Dedifferentiated amniotic fluid mesenchymal stem cell (primary cell): ENCODE data around the gene GRK5.
"Not testable (repeated sequence)": the region's sequence is repeated elsewhere in the genome, so short reads cannot be mapped to it uniquely, and the experiment has no call there.

ENCODE experiments used
- DNase-seq: peaks from one replicate; pipeline ENCODE4 v3.0.0-alpha.2; 2016; ENCODE audit errors: extremely low spot score

The GRK5 gene

GRCh38 chr10:119207366-119207666, at the start of gene GRK5:
TSS of gene GRK5 (plus strand) at chr10:119207571. CDS start at chr10:119207918, 347 bp downstream.
- DNase-seq: peak; percentile 95

GRCh38 chr10:119159332-119159731, 48.0 kb upstream of the GRK5 start:
- no peak for DNase-seq

GRCh38 chr10:119161680-119162451, 45.5 kb upstream of the GRK5 start:
- DNase-seq: no peak

GRCh38 chr10:119162452-119163092, 44.8 kb upstream of the GRK5 start:
- no peak for DNase-seq

- no peak for DNase-seq
Measured at GRCh38 chr10:119165171-119166117, 41.9 kb upstream of the GRK5 start, which contains the start of gene SFXN4. TSS of gene SFXN4 (minus strand) at chr10:119165714. CDS start at chr10:119165647, 67 bp downstream.

- no peak for DNase-seq
Measured at GRCh38 chr10:119166118-119166500, 41.3 kb upstream of the GRK5 start.

- DNase-seq: no peak
Measured at GRCh38 chr10:119166564-119166963, 40.8 kb upstream of the GRK5 start.

- DNase-seq: no peak
Measured at GRCh38 chr10:119167041-119167440, 40.3 kb upstream of the GRK5 start.

GRCh38 chr10:119174109-119174508, 33.3 kb upstream of the GRK5 start:
- no peak for DNase-seq

GRCh38 chr10:119176166-119176565, 31.2 kb upstream of the GRK5 start:
- no peak for DNase-seq

GRCh38 chr10:119177708-119178371, 29.5 kb upstream of the GRK5 start:
- no peak for DNase-seq

GRCh38 chr10:119178372-119179119, 28.8 kb upstream of the GRK5 start, which contains the start of gene PRDX3:
TSS of gene PRDX3 (minus strand) at chr10:119178812. CDS start at chr10:119178790, 22 bp downstream.
- DNase-seq: peak; percentile 89

- not testable (repeated sequence) for DNase-seq
Measured at GRCh38 chr10:119180850-119181400, 26.4 kb upstream of the GRK5 start.

- DNase-seq: no peak
Measured at GRCh38 chr10:119183664-119184412, 23.5 kb upstream of the GRK5 start.

- no peak for DNase-seq
Measured at GRCh38 chr10:119189811-119190282, 17.5 kb upstream of the GRK5 start.

- DNase-seq: peak; percentile 90
Measured at GRCh38 chr10:119190353-119190752, 17.0 kb upstream of the GRK5 start.

- DNase-seq: no peak
Measured at GRCh38 chr10:119190954-119191785, 16.2 kb upstream of the GRK5 start.

GRCh38 chr10:119191881-119192280, 15.5 kb upstream of the GRK5 start:
- no peak for DNase-seq

- DNase-seq: no peak
Measured at GRCh38 chr10:119197921-119198320, 9.4 kb upstream of the GRK5 start.
